Heart right ventricle (tissue), 16 donors: ENCODE data around the gene ADAMTS8. TPM values are rescaled to one million over a fixed set of nuclear protein-coding genes. Genes with fewer than 3 reads are reported as not detected.

Experiments
- ATAC-seq, 8 donors: fragments of 200-7000 bp; cut with Tn5 transposase; one replicate each; pipeline ENCODE4 v1.9.1; 2020; ENCODE audit warnings: mild to moderate bottlenecking in 8 of 8, moderate library complexity in 8 of 8, moderate number of reproducible peaks in 1 of 8
- DNase-seq, 2 donors: peaks; one replicate each; pipeline ENCODE4 v3.0.0-alpha.2; 2020
- H3K27ac ChIP-seq, 10 donors: fragments of 200-600 bp; sonication (generic) in 2 of 10; one replicate each; pipeline versions ENCODE4 v1.5.0 to v1.8.0; 2020 to 2022; ENCODE audit warnings: mild to moderate bottlenecking in 3 of 10
- H3K27me3 ChIP-seq, 7 donors: fragments of 200-600 bp; one replicate each; pipeline ENCODE4 v1.8.0; 2021 to 2022; ENCODE audit warnings: mild to moderate bottlenecking in 2 of 7
- H3K36me3 ChIP-seq, 9 donors: fragments of 200-600 bp; sonication (generic) in 1 of 9; one replicate each; pipeline versions ENCODE4 v1.5.0 to v1.8.0; 2020 to 2022; ENCODE audit warnings: mild to moderate bottlenecking in 2 of 9
- H3K4me1 ChIP-seq, 9 donors: fragments of 200-600 bp; sonication (generic) in 1 of 9; one replicate each; pipeline versions ENCODE4 v1.5.0 to v1.8.0; 2020 to 2022; ENCODE audit warnings: mild to moderate bottlenecking in 4 of 9
- H3K4me3 ChIP-seq, 10 donors: fragments of 200-600 bp; sonication (generic) in 2 of 10; one replicate each; pipeline versions ENCODE4 v1.5.0 to v1.8.0; 2020 to 2022; ENCODE audit warnings: mild to moderate bottlenecking in 7 of 10, moderate library complexity in 2 of 10
- H3K9me3 ChIP-seq, 11 donors: fragments of 200-600 bp in 10 of 11; sonication (generic) in 2 of 11; one replicate each; pipeline versions ENCODE4 v1.5.0 to v1.8.0; 2013 to 2022; ENCODE audit warnings: mild to moderate bottlenecking in 2 of 11, control low read depth in 1 of 11, moderate library complexity in 1 of 11
- CTCF ChIP-seq, 9 donors: fragments of 200-600 bp; sonication (generic) in 2 of 9; IDR thresholded peaks; one replicate each; pipeline versions ENCODE4 v1.5.0 to v1.8.0; 2021 to 2022; ENCODE audit warnings: antibody characterized with exemption in 9 of 9, mild to moderate bottlenecking in 5 of 9, moderate library complexity in 1 of 9
- WGBS, 2 donors: extraction: QIAGEN DNeasy Blood & Tissue Kit; methylation state at CpG; one replicate each; pipeline ENCODE4 v1.1.7; 2013; ENCODE audit warnings: inconsistent platforms in 1 of 2; 5-methylcytosine and 5-hydroxymethylcytosine counted together
- intact Hi-C, 10 donors: fragments of 100-400 bp; cut with DNase I; formaldehyde crosslinking; loops; one replicate each; pipeline versions ENCODE4 v1.11.1 to v1.14.2; 2022
- polyA plus RNA-seq, 2 donors: library from polyadenylated mRNA; stranded (reverse); fragments of 200-250 nt; gene quantifications; one replicate each; pipeline ENCODE4 v1.2.3, GENCODE V29; 2013
- total RNA-seq, 10 donors: library from RNA; stranded (reverse); fragmentation: NEBNext Ultra II Directional in 3 of 10; extraction: Animal tissue kit (Norgen Biotek cat#: 25700) in 3 of 10; gene quantifications; one replicate each; pipeline versions ENCODE4 v1.2.1 to v1.2.4, GENCODE V29; 2021 to 2023
- donor health status: Arrhythmogenic right ventricular cardiomyopathy.
- donor health status: ischemic (EF 13 %, LVEDD 7.1; RV severe dilation, severe dysfunction).
- donor health status: healthy with polysubstance abuse.
- donor health status: DM: no; HTN: yes; CAD: no.
- donor health status: DM: no; HTN: no; CAD: no.
- donor health status: ischemic (EF 25% LVEDD 6.9; RV normal size, moderate dysfunction).
- donor health status: ischemic (EF 25% LVEDD 5.7; RV mildly dilated, moderate dysfunction).
- donor health status: healthy.
- donor health status: DM: yes; HTN: yes; CAD: no.
- donor health status: Ischemic cardiomyopathy.
- donor health status: ischemic (EF 35%, LVEDD 5.7; RV mildly dilated, moderate dysfunction).
- donor health status: nonischemic (EF 11% LVEDD 7.7; RV severe dilation, severe dysfunction).
- donor health status: DM: yes; HTN: yes; CAD: no.
- donor health status: PGD.
- donor health status: ischemic (EF 29% LVEDD 5.4; RV normal size, mild dysfunction).
- donor health status: nonischemic (EF 23%, LVEDD 6.1; RV moderate dilation, normal function).

ADAMTS8 gene
- total and polyA plus RNA-seq, 12 donors, result 0.28 to 2.6 (median 1.1) TPM

- no peak overlapping the region for H3K27ac ChIP-seq
- TF ChIP-seq CTCF (IDR thresholded peaks at IDR 0.05), result no peak
- peaks cover 14 to 33% (median 29%) of the 10 kb centered on the region in 9 donors for H3K4me1 ChIP-seq
- peaks cover 0 to 69% (median 32%) of the 10 kb centered on the region in 9 donors for H3K36me3 ChIP-seq
- intact Hi-C loops, result no loop called here
- H3K27me3 ChIP-seq, result no peaks in the 10 kb centered on the region
- ATAC-seq (no peak), DNase-seq (no peak)
- WGBS, 2 donors, result 92 to 93% methylated on average over 21 of the region's 21 CpGs
- H3K4me3 ChIP-seq, result no peak overlapping the region
- no peaks in the 10 kb centered on the region for H3K9me3 ChIP-seq
Observed at GRCh38 chr11:130473795-130474377, 45.5 kb upstream of the ADAMTS8 start.

DNA sequence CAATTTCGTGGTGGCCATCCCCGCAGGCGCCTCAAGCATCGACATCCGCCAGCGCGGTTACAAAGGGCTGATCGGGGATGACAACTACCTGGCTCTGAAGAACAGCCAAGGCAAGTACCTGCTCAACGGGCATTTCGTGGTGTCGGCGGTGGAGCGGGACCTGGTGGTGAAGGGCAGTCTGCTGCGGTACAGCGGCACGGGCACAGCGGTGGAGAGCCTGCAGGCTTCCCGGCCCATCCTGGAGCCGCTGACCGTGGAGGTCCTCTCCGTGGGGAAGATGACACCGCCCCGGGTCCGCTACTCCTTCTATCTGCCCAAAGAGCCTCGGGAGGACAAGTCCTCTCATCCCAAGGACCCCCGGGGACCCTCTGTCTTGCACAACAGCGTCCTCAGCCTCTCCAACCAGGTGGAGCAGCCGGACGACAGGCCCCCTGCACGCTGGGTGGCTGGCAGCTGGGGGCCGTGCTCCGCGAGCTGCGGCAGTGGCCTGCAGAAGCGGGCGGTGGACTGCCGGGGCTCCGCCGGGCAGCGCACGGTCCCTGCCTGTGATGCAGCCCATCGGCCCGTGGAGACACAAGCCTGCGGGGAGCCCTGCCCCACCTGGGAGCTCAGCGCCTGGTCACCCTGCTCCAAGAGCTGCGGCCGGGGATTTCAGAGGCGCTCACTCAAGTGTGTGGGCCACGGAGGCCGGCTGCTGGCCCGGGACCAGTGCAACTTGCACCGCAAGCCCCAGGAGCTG, 44.8 kb upstream of the ADAMTS8 start:
- intact Hi-C loops, result no loop called here
- Histone ChIP-seq H3K27ac (no peak overlapping the region), H3K36me3 (peaks cover 0 to 71% (median 32%) of the 10 kb centered on the region in 9 donors), H3K4me3 (no peak overlapping the region), H3K27me3 (no peaks in the 10 kb centered on the region), H3K4me1 (peaks cover 9 to 27% (median 22%) of the 10 kb centered on the region in 9 donors), H3K9me3 (no peaks in the 10 kb centered on the region)
- no peak for TF ChIP-seq CTCF (IDR thresholded peaks at IDR 0.05)
- DNase-seq, result no peak
- ATAC-seq, result no peak
- WGBS, 2 donors, result 96% methylated on average over 52 of the region's 52 CpGs

DNA sequence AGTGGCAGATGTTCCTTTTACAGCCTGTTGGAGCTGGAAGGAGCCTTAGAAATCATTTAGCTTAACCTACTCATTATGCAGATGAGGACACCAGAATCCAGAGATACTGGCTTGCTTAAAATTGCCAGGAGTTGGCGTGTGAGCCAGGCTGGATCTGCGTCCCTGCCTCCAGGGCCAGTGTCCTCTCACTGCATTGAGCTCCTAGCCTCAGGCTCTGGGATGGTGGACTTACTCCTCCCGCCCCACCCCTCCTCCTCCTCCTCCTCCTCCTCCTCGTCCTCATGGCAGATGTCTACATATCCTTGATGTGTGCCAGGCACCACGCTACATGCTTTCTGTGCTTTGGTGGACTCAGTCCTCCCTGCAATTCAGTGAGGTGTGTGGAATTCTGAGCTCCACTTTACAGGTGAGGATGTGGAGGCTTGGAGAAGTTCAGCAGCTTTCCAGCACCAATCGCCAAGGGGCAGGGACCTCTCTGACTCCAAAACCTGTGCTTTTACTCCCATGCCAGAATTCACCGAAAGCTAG, 44.1 kb upstream of the ADAMTS8 start:
- Histone ChIP-seq H3K27me3 (no peaks in the 10 kb centered on the region), H3K9me3 (no peaks in the 10 kb centered on the region), H3K4me1 (peaks cover 3 to 20% (median 15%) of the 10 kb centered on the region in 9 donors), H3K36me3 (peaks cover 0 to 78% (median 32%) of the 10 kb centered on the region in 9 donors), H3K4me3 (no peak overlapping the region), H3K27ac (no peak overlapping the region)
- ATAC-seq, result no peak
- intact Hi-C loops, result no loop called here
- 92% methylated on average over 7 of the region's 7 CpGs for WGBS, 2 donors
- no peak for TF ChIP-seq CTCF (IDR thresholded peaks at IDR 0.05)
- no peak for DNase-seq

- no peak for TF ChIP-seq CTCF (IDR thresholded peaks at IDR 0.05)
- Histone ChIP-seq H3K4me1 (peaks cover 0 to 13% (median 9%) of the 10 kb centered on the region in 9 donors), H3K36me3 (peaks cover 0 to 83% (median 38%) of the 10 kb centered on the region in 9 donors), H3K9me3 (no peaks in the 10 kb centered on the region), H3K27me3 (no peaks in the 10 kb centered on the region), H3K27ac (peak overlapping the region in 1 of 10 donors; percentile 31), H3K4me3 (no peak overlapping the region)
- ATAC-seq (no peak), DNase-seq (no peak)
- intact Hi-C loops, result no loop called here
- WGBS, 2 donors, result 81 to 85% methylated on average over 11 of the region's 11 CpGs
Observed at GRCh38 chr11:130471731-130472433, 43.5 kb upstream of the ADAMTS8 start.
